Osteocyte (in vitro differentiated cells): Measurements from ENCODE around the gene TBX15. TPM values are rescaled to one million over a fixed set of nuclear protein-coding genes. Genes with fewer than 3 reads are reported as not detected.

Experiments used
- DNase-seq: peaks from one replicate; pipeline ENCODE4 v3.0.0; 2021; ENCODE audit warnings: mixed read lengths; ENCODE audit not compliant: unreplicated experiment; ENCODE audit errors: extremely low spot score
- H3K27ac Mint-ChIP-seq: one replicate; pipeline ENCODE4 v1.8.0; 2021; ENCODE audit warnings: mild to moderate bottlenecking, mixed read lengths; ENCODE audit not compliant: unreplicated experiment
- H3K27me3 Mint-ChIP-seq: one replicate; pipeline ENCODE4 v1.8.0; 2021; ENCODE audit warnings: mixed read lengths; ENCODE audit not compliant: unreplicated experiment
- H3K36me3 Mint-ChIP-seq: one replicate; pipeline ENCODE4 v1.8.0; 2021; ENCODE audit warnings: mixed read lengths; ENCODE audit not compliant: unreplicated experiment
- H3K4me1 Mint-ChIP-seq: one replicate; pipeline ENCODE4 v1.8.0; 2021; ENCODE audit warnings: mixed read lengths; ENCODE audit not compliant: unreplicated experiment
- H3K4me3 Mint-ChIP-seq: one replicate; pipeline ENCODE4 v1.8.0; 2021; ENCODE audit warnings: mild to moderate bottlenecking, moderate library complexity, mixed read lengths; ENCODE audit not compliant: unreplicated experiment
- H3K9me3 Mint-ChIP-seq: one replicate; pipeline ENCODE4 v1.8.0; 2021; ENCODE audit warnings: mixed read lengths; ENCODE audit not compliant: unreplicated experiment
- CTCF ChIP-seq: fragments of 200-600 bp; sonication (generic); IDR thresholded peaks from 2 replicates; pipeline ENCODE4 v1.5.0; 2021; ENCODE audit warnings: antibody characterized with exemption, mild to moderate bottlenecking, moderate library complexity
- total RNA-seq: library from RNA; stranded (reverse); gene quantifications from 2 replicates; pipeline ENCODE4 v1.2.1, GENCODE V29; 2021

Gene TBX15
- total RNA-seq, 1 donor from 2014 or later, result 4.3 TPM

- no peak for TF ChIP-seq CTCF
These were observed 110.3 kb downstream of the TBX15 start for GRCh38 chr1:118877668-118878396.

GRCh38 chr1:118871582-118872171 is 116.5 kb downstream of the TBX15 start:
- Mint-ChIP-seq H3K36me3 (no peaks in the 10 kb centered on the region), H3K4me3 (no peak overlapping the region), H3K27me3 (no peaks in the 10 kb centered on the region), H3K9me3 (no peaks in the 10 kb centered on the region), H3K4me1 (no peaks in the 10 kb centered on the region), H3K27ac (no peak overlapping the region)
- TF ChIP-seq CTCF, result no peak
- no peak for DNase-seq

More at GRCh38 chr1:118877668-118878396, 110.3 kb downstream of the TBX15 start:
- Mint-ChIP-seq H3K9me3 (no peaks in the 10 kb centered on the region), H3K27me3 (no peaks in the 10 kb centered on the region), H3K4me1 (no peaks in the 10 kb centered on the region), H3K4me3 (no peak overlapping the region), H3K27ac (no peak overlapping the region), H3K36me3 (no peaks in the 10 kb centered on the region)
- DNase-seq, result no peak

DNA sequence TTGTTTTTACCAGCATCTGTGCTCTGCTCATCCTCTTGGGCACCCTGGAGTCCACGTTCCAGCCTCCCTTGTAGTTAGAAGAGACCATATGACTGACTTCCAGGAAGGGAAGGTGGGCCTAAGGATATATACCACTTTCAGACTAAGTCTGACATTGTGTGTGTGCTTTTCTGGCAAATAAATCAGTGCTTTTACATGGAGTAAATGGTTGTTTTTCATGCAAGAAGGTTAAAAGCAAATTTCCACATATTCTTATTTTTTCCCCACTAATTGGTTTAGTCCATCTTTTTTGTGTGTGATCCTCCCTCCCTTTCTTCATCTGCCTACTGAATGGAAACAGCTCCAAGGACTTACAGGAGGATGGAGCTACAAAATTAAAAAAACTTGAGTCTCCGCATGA is 119.8 kb downstream of the TBX15 start:
- no peak overlapping the region for H3K27ac Mint-ChIP-seq

DNA sequence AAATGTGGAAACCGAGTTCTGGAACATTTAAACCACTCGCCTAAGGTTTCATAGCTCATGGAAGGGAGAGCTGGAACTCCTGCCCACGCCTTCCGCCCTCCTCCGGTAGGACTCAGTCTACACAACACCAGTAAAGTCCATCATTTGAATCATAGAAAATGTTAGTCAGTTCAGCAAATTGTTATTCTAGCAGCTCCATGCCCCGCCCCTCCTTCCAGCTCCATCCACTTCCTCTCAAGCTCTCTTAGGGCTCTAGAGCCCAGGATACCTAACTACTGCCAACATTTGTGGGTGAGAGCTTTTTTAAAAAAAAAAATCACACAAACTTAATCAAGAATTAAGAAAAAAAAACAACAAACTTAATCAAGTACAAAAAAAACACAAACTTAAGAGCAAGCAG is 121.8 kb downstream of the TBX15 start:
- H3K9me3 Mint-ChIP-seq, result peaks cover 3% of the 10 kb centered on the region
- no peaks in the 10 kb centered on the region for H3K27me3 Mint-ChIP-seq
- H3K36me3 Mint-ChIP-seq, result no peaks in the 10 kb centered on the region
- DNase-seq, result no peak
- no peak for TF ChIP-seq CTCF
- no peak overlapping the region for H3K4me3 Mint-ChIP-seq
- H3K4me1 Mint-ChIP-seq, result no peaks in the 10 kb centered on the region
- H3K27ac Mint-ChIP-seq, result no peak overlapping the region

More for the DNA sequence above, 119.8 kb downstream of the TBX15 start:
- no peaks in the 10 kb centered on the region for H3K36me3 Mint-ChIP-seq
- DNase-seq, result no peak
- no peak for TF ChIP-seq CTCF
- H3K4me1 Mint-ChIP-seq, result no peaks in the 10 kb centered on the region
- H3K4me3 Mint-ChIP-seq, result no peak overlapping the region
- H3K9me3 Mint-ChIP-seq, result peaks cover 3% of the 10 kb centered on the region
- H3K27me3 Mint-ChIP-seq, result no peaks in the 10 kb centered on the region

DNA sequence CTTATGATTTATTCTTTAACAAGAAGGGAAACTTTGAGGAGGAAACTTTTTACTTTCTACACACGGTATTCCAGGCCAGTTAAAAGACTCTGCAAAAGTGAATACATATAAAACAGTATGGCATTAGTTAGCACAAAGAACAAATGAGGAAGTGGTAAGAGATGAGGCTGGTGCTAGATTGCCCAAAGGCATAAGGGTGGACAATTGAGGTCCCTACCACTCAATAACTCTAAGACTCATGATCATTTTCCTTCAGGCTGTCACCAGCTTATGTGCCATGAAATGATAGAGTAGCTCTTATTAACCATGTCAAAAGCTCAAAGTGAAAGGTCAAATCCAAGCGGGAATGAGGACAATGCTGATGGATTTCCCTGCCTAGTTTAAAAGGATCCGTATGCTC is 124.5 kb downstream of the TBX15 start:
- Mint-ChIP-seq H3K36me3 (no peaks in the 10 kb centered on the region), H3K9me3 (peaks cover 6% of the 10 kb centered on the region), H3K4me1 (no peaks in the 10 kb centered on the region), H3K4me3 (no peak overlapping the region), H3K27me3 (no peaks in the 10 kb centered on the region), H3K27ac (no peak overlapping the region)
- no peak for DNase-seq
- no peak for TF ChIP-seq CTCF
